ENCODE measurements around the gene SEMA6D.

DNA sequence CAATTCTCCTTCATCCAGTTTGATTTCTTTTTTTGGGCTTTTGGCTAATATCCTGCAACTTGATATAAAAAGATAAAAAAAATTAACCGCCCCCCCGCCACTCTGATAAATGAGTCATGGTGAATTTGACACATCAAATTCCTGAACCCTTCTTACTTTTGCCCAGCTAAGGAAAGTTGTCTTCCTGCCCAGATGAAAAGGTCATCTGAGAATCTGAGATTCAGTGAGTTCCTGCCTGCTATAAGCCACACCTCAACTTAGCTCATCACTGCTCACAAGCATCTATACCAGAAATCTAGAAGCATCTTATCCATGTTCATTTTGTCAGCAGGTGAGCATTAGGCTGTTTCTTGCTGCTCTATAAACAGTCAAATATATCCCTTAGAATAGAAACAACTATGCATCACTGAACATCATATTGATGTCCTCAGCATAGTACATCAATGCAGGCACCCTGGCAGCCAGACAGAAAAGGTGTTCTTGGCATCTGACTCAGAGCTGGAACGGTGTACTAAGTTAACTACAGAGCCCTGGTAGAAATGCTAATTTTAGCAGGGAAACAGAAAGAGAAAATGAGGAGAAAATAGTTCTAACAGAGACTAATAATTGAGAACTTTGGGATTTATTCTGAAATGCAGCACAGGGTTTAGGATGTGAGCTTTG, 77.1 kb downstream of the SEMA6D start:
- peak; percentile 46 for TF ChIP-seq POLR2AphosphoS5 (IDR thresholded peaks at IDR 0.05)
- no peak for TF ChIP-seq EP300 (conservative IDR thresholded peaks at IDR 0.05; ENCODE audit: poor library complexity, severe bottlenecking)
- TF ChIP-seq, protein P1, sequence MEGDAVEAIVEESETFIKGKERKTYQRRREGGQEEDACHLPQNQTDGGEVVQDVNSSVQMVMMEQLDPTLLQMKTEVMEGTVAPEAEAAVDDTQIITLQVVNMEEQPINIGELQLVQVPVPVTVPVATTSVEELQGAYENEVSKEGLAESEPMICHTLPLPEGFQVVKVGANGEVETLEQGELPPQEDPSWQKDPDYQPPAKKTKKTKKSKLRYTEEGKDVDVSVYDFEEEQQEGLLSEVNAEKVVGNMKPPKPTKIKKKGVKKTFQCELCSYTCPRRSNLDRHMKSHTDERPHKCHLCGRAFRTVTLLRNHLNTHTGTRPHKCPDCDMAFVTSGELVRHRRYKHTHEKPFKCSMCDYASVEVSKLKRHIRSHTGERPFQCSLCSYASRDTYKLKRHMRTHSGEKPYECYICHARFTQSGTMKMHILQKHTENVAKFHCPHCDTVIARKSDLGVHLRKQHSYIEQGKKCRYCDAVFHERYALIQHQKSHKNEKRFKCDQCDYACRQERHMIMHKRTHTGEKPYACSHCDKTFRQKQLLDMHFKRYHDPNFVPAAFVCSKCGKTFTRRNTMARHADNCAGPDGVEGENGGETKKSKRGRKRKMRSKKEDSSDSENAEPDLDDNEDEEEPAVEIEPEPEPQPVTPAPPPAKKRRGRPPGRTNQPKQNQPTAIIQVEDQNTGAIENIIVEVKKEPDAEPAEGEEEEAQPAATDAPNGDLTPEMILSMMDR (IDR thresholded peaks at IDR 0.05; ENCODE audit: poor library complexity, severe bottlenecking): no peak
- TF ChIP-seq EZH2 (IDR thresholded peaks at IDR 0.05; ENCODE audit: borderline replicate concordance, insufficient read depth, low read length, poor library complexity, severe bottlenecking): no peak
